ENCODE results near the gene GKN2.

Gene GKN2, protein sequence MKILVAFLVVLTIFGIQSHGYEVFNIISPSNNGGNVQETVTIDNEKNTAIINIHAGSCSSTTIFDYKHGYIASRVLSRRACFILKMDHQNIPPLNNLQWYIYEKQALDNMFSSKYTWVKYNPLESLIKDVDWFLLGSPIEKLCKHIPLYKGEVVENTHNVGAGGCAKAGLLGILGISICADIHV

DNA sequence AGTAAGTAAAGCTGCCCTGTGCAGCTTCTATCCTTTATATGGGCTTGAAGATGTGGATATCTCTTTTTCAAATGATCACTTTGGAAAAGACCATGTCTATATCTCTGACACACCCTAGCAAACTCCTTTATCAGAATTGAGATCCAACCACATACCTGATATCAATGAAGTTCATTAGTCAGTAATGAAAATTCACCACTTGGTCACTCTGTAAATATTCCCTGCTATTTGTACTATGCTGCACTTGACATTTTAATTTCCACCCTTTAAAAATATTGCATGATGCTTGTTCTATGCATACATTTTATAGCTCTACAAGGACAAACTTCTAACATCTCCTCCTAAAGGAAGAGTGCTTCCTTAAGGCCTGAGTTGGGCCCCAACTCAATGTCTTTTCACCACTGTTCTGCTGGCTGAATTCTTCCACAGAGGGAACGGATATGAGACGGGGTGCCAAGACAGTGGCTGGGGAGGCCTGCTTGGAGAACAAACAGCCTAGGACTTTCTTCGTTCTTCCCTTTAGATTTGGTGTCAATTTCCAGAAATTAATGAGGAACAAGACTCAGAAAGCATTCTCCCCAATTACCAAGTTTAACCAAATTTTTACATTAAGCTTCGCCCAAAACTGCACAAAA is at the start of gene GKN2:
TSS of gene GKN2 (minus strand) at position 7 of the 635 bp plus-strand sequence. CDS start 32 bp downstream, outside the sequence.
- no peaks in the 10 kb centered on the region for H3K36me3 Mint-ChIP-seq
- H3K27me3 Mint-ChIP-seq = peaks cover 16% of the 10 kb centered on the region
- no peaks in the 10 kb centered on the region for H3K9me3 Mint-ChIP-seq
- no peaks in the 10 kb centered on the region for H3K4me1 Mint-ChIP-seq
- ATAC-seq (ENCODE audit: low read depth) = no peak
- H3K27ac Mint-ChIP-seq = no peak within 1 kb of the TSS
- DNase-seq (ENCODE audit: low spot score in 2 of 2) = no peak
- no peak within 1 kb of the TSS for H3K4me3 Mint-ChIP-seq

DNA sequence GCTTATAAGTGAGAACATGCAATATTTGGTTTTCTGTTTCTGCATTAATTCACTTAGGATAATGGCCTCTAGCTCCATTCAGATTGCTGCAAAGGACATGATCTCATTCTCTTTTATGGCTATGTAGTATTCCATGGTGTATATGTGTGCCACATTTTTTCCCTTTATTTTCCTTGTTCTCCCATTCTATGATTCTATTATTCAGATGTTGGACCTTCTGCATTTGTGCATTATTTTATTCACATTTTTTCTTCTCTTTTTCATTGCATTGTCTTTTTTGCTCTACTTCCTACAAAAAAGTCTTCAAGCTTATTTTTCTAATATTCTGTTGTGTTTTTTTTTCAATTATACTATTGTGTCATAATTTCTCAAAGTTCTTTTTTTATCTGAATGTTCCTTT is 49.2 kb upstream of the GKN2 start:
- H3K27ac Mint-ChIP-seq = no peak overlapping the region
- H3K36me3 Mint-ChIP-seq = peaks cover 2% of the 10 kb centered on the region
- H3K4me3 Mint-ChIP-seq = no peak overlapping the region
- H3K4me1 Mint-ChIP-seq = no peaks in the 10 kb centered on the region
- H3K27me3 Mint-ChIP-seq = peaks cover 20% of the 10 kb centered on the region
- no peak for ATAC-seq (ENCODE audit: low read depth)
- DNase-seq (ENCODE audit: low spot score in 2 of 2) = no peak
- H3K9me3 Mint-ChIP-seq = peaks cover 14% of the 10 kb centered on the region

DNA sequence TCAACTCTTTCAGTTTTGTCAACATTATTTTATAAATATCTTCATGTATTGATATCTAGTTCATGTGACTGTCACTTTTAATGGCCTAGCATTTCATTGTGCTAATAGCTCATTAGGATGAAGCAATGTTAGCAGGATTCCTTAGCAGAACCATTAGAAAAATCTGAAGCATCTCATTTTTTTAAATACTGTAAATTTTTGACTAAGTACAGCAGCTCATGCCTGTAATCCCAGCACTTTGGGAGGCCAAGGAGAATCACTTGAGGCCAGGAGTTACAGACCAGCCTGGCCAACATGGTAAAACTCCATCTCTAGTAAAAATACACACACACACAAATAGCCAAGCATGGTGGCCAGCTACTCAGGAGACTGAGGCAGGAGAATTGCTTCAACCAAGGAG is 44.7 kb upstream of the GKN2 start:
- H3K27ac Mint-ChIP-seq = no peak overlapping the region
- H3K9me3 Mint-ChIP-seq = peaks cover 9% of the 10 kb centered on the region
- no peak for ATAC-seq (ENCODE audit: low read depth)
- H3K27me3 Mint-ChIP-seq = peaks cover 18% of the 10 kb centered on the region
- H3K4me1 Mint-ChIP-seq = no peaks in the 10 kb centered on the region
- no peak overlapping the region for H3K4me3 Mint-ChIP-seq
- H3K36me3 Mint-ChIP-seq = peaks cover 2% of the 10 kb centered on the region
- no peak for DNase-seq (ENCODE audit: low spot score in 2 of 2)

DNA sequence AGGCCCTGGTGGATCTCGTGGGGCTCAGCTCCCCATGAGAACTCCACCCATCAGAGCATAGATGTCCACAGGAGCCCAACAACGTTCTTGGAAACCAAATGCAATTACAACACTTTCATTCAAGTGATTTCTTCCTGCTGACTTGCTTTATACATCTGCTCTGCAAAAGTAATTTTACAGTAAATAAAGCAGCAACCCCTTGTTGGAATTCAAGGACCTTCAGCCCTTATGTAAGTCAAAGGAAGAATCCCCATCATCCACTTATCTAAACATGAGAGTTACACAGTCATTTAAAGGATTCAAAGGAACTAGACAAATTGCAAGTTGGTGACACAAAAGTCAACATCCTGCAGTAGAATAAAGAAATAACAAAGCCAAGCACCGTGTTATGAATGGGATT is 43.2 kb upstream of the GKN2 start:
- peaks cover 3% of the 10 kb centered on the region for H3K9me3 Mint-ChIP-seq
- no peak overlapping the region for H3K27ac Mint-ChIP-seq
- no peak overlapping the region for H3K4me3 Mint-ChIP-seq
- ATAC-seq (ENCODE audit: low read depth) (no peak), DNase-seq (ENCODE audit: low spot score in 2 of 2) (no peak)
- H3K27me3 Mint-ChIP-seq = peaks cover 13% of the 10 kb centered on the region
- H3K36me3 Mint-ChIP-seq = no peaks in the 10 kb centered on the region
- H3K4me1 Mint-ChIP-seq = no peaks in the 10 kb centered on the region

DNA sequence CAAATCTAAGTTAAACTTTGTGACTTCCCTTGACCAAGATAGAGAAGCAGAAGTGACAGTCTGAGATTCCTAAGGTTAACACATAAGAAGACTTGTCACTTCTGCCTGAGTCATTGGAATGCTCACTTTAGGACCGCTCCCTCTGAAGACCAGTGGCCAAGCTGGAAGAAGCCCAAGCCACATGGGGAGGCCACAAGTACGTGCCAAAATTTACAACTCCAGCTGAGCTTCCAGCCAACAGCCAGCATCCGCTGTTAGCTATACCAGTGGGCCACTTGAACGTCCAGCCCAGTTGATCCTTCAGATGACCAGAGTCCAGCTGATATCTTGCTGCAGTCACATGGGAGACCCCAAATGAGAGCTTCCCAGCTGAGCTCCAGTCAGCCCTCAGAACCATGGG is 42.2 kb upstream of the GKN2 start:
- H3K9me3 Mint-ChIP-seq = peaks cover 3% of the 10 kb centered on the region
- no peak overlapping the region for H3K4me3 Mint-ChIP-seq
- H3K27ac Mint-ChIP-seq = no peak overlapping the region
- H3K4me1 Mint-ChIP-seq = no peaks in the 10 kb centered on the region
- H3K36me3 Mint-ChIP-seq = no peaks in the 10 kb centered on the region
- H3K27me3 Mint-ChIP-seq = peaks cover 13% of the 10 kb centered on the region
- DNase-seq (ENCODE audit: low spot score in 2 of 2) = no peak
- ATAC-seq (ENCODE audit: low read depth) = no peak

DNA sequence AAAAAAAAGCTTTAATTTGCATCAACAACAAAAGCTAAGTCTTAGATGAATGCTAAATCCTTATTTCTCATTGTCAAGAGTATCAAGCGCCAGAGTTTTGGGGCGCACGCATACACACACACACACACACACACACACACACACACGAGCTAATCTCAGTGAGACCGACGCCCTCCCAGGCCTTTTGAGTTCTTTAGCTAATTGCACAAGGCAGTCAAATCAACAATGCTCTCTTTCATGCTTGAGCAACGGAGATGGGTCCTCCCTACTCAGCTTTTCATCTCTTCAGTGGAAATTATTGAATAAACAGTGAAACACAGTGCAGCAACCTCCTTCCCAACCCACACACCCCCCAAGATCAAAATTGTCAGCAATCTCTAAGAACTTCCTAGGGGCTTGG is 41.0 kb upstream of the GKN2 start:
- Mint-ChIP-seq H3K36me3 (no peaks in the 10 kb centered on the region), H3K27ac (no peak overlapping the region), H3K4me1 (no peaks in the 10 kb centered on the region), H3K4me3 (no peak overlapping the region), H3K9me3 (no peaks in the 10 kb centered on the region), H3K27me3 (peaks cover 10% of the 10 kb centered on the region)
- DNase-seq (ENCODE audit: low spot score in 2 of 2) (no peak), ATAC-seq (ENCODE audit: low read depth) (no peak)

DNA sequence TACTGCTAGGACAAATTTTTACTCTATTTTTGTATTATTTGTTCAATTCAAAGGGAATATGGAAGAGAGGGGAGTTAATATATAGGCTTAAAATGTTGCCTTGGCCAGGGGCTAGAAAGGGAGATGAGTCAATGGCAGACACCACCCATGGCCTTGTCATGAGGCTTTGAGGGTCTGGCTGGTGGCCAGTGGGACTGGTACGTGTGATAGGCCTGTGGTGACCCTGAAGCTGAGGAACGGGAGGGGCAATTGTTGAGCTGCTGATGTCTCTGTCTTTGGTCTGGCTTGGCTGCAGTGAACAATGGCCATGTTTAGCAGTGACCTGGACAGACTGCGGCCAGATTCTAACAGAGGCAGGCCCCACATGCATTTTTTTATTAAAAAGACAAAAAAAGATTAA is 40.2 kb upstream of the GKN2 start:
- Mint-ChIP-seq H3K4me3 (no peak overlapping the region), H3K36me3 (no peaks in the 10 kb centered on the region), H3K9me3 (no peaks in the 10 kb centered on the region), H3K4me1 (no peaks in the 10 kb centered on the region), H3K27ac (no peak overlapping the region), H3K27me3 (peaks cover 8% of the 10 kb centered on the region)
- DNase-seq (ENCODE audit: low spot score in 2 of 2) (no peak), ATAC-seq (ENCODE audit: low read depth) (no peak)

DNA sequence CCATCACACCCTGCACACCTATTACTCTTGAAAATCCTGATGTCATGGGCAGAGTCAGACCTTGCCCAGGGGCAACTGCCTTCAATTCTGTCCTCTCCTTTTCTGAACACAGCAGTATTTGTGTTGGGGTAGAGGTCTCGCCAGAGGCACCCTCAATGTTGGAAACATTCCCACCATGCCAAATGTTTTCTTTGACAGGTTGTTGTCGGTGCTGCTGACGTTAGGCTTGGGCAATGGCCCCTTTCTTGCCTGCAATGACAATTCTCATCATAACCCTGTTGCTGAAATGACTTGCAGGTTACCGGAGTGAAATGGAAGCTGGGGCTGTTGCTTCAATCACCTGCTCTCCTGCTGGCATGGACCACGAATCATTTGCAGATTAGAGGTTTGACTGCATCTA is 39.6 kb upstream of the GKN2 start:
- Mint-ChIP-seq H3K27ac (no peak overlapping the region), H3K36me3 (no peaks in the 10 kb centered on the region), H3K27me3 (peaks cover 8% of the 10 kb centered on the region), H3K4me1 (no peaks in the 10 kb centered on the region), H3K9me3 (no peaks in the 10 kb centered on the region), H3K4me3 (no peak overlapping the region)
- no peak for DNase-seq (ENCODE audit: low spot score in 2 of 2)
- no peak for ATAC-seq (ENCODE audit: low read depth)

DNA sequence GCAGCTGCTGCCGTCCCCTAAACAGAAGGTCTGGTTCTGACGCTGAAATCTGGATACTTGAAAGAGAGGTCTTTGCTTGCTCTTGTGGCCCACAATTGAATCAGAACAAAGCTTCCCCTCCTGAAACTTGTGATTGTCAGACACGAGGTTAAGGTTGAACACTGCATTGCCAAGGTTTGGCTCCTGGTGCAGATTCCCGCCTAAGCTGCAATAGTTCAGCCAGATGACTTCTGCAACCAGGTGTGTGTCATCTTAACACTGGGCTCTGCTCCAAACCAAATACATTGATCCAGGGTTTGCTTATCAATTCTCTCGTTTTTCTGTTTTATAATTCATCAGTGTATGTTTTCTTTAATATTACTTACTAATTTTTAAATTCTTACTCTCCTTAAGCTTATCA is 36.3 kb upstream of the GKN2 start:
- no peaks in the 10 kb centered on the region for H3K4me1 Mint-ChIP-seq
- peaks cover 8% of the 10 kb centered on the region for H3K27me3 Mint-ChIP-seq
- ATAC-seq (ENCODE audit: low read depth) (no peak), DNase-seq (ENCODE audit: low spot score in 2 of 2) (no peak)
- no peaks in the 10 kb centered on the region for H3K36me3 Mint-ChIP-seq
- no peak overlapping the region for H3K27ac Mint-ChIP-seq
- H3K4me3 Mint-ChIP-seq = no peak overlapping the region
- no peaks in the 10 kb centered on the region for H3K9me3 Mint-ChIP-seq

DNA sequence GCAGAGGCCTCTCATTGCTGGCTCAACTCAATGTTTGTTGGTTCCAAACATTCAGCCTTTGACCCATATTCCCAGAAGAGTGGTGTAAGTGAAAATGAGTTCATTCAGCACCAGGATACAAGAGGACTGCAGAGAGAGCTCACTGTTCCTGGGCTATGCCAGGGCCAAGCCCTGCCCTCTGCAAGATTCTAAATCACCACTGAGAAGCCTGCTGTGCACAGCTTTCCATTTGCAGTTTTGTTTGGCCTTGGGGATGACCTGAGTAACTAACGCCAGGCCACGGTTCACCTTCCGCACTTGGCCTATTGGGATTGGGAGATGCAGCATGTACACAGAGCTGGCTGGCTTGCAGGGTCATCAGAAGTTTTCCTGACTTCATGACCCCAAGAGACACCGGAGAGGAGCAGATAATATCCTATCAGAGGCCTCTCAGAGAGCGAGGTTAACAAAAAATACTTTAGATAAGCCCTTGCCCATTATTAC is 34.4 kb upstream of the GKN2 start:
- no peaks in the 10 kb centered on the region for H3K36me3 Mint-ChIP-seq
- no peaks in the 10 kb centered on the region for H3K9me3 Mint-ChIP-seq
- no peak overlapping the region for H3K27ac Mint-ChIP-seq
- no peaks in the 10 kb centered on the region for H3K4me1 Mint-ChIP-seq
- peaks cover 4% of the 10 kb centered on the region for H3K27me3 Mint-ChIP-seq
- ATAC-seq (ENCODE audit: low read depth) = no peak
- DNase-seq (ENCODE audit: low spot score in 2 of 2) = no peak
- H3K4me3 Mint-ChIP-seq = no peak overlapping the region

DNA sequence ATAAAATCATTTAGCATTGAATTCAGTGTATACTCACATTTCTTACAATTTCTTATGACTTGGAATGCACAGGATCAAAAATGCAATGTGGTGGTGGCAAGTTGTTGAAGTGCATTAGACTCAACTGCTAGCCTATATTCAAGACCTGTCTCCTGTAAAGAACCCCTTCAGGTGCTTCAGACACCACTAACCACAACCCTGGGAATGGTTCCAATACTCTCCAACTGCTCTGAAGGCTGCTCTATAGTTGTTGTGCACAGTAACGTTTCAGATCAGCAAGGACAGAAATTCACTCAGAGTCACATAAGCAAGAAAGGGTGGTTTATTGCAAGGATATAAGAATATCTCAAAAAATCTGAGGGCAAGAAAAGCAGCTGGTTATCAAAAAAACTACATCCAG is 28.3 kb upstream of the GKN2 start:
- ATAC-seq (ENCODE audit: low read depth) (no peak), DNase-seq (ENCODE audit: low spot score in 2 of 2) (no peak)
- no peak overlapping the region for H3K27ac Mint-ChIP-seq
- H3K27me3 Mint-ChIP-seq = peaks cover 17% of the 10 kb centered on the region
- H3K9me3 Mint-ChIP-seq = no peaks in the 10 kb centered on the region
- H3K4me3 Mint-ChIP-seq = no peak overlapping the region
- no peaks in the 10 kb centered on the region for H3K4me1 Mint-ChIP-seq
- no peaks in the 10 kb centered on the region for H3K36me3 Mint-ChIP-seq

DNA sequence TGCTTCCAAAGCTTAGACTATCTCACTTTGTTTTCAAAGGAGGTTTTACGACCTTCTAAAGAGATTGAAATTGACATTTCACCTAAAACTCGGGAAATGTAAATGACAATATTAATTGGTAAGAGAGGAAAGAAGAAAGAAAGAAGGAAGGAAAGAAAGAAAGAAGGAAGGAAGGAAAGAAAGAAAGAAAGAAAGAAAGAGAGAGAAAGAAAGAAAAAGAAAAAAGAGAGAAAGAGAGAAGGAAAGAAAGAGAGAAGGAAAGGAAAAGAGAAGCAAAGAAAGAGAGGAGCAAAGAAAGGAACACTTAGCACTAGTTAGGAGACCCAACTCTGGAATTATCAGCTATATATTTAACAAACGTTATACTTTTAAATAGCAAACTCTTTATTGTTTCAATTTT is 25.4 kb upstream of the GKN2 start:
- Mint-ChIP-seq H3K9me3 (no peaks in the 10 kb centered on the region), H3K36me3 (no peaks in the 10 kb centered on the region), H3K27me3 (peaks cover 16% of the 10 kb centered on the region), H3K4me1 (no peaks in the 10 kb centered on the region), H3K27ac (no peak overlapping the region), H3K4me3 (no peak overlapping the region)
- DNase-seq (ENCODE audit: low spot score in 2 of 2) (no peak), ATAC-seq (ENCODE audit: low read depth) (no peak)

DNA sequence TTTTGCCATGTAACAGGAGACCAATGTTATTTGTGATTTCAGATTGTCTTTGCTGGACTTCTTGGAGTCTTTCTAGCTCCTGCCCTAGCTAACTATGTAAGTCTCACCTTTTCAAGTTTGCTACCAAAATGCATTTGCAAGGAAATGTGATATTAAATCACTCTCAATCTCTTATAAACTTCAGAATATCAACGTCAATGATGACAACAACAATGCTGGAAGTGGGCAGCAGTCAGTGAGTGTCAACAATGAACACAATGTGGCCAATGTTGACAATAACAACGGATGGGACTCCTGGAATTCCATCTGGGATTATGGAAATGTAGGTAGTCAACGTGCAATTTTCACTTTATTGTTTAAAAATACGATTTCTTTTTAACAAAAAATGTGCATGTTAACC is 24.8 kb upstream of the GKN2 start:
- H3K36me3 Mint-ChIP-seq = no peaks in the 10 kb centered on the region
- peaks cover 16% of the 10 kb centered on the region for H3K27me3 Mint-ChIP-seq

DNA sequence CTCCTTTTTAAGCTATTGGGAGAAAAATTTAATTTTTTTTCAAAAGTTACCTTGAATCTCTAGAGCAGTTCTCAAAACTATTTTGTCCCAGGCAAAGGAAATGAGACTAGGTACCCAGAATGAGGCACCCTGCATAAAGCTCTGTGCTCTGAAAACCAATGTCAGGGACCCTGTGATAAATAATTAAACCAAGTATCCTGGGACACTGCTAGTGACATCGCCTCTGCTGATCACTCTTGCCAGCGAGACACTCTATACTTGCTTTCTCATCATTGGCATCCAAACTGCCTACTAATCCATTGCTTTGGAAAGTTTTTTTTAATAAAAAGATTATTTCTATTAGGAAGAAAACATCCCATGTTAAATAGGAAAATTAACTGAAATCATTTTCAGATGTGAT is 23.2 kb upstream of the GKN2 start:
- Mint-ChIP-seq H3K36me3 (no peaks in the 10 kb centered on the region), H3K4me1 (no peaks in the 10 kb centered on the region), H3K27me3 (peaks cover 13% of the 10 kb centered on the region), H3K9me3 (no peaks in the 10 kb centered on the region), H3K4me3 (no peak overlapping the region), H3K27ac (no peak overlapping the region)
- no peak for DNase-seq (ENCODE audit: low spot score in 2 of 2)
- no peak for ATAC-seq (ENCODE audit: low read depth)

More for the DNA sequence above, 24.8 kb upstream of the GKN2 start:
- H3K27ac Mint-ChIP-seq = no peak overlapping the region
- DNase-seq (ENCODE audit: low spot score in 2 of 2) = no peak
- ATAC-seq (ENCODE audit: low read depth) = no peak
- no peaks in the 10 kb centered on the region for H3K4me1 Mint-ChIP-seq
- no peaks in the 10 kb centered on the region for H3K9me3 Mint-ChIP-seq
- H3K4me3 Mint-ChIP-seq = no peak overlapping the region

Measured in memory B cell (primary cell).